Astrocyte of the hippocampus (primary cell): Measurements from ENCODE around the gene HBS1L.

Experiments
- DNase-seq: peaks from one replicate; pipeline ENCODE4 v3.0.0; 2011; ENCODE audit warnings: low read depth, low spot score

Gene HBS1L

DNA sequence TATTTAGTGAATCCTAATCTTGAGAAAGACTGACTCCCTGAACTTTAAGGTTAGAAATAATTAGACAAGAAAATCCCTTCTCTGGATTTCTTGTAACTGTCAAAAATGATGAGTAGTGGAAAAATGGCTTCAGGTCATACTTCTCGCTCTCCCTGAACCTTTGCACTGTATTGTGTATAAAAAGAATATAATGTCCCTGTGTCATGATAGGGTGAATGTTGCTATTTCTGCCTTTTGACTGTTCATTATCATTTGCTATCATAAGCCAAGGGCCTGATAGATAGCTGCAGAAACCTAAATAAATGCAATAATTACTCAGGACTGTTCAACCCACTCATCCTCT, 144.1 kb downstream of the HBS1L start:
- no peak for DNase-seq
